Omental fat pad (tissue), 4 donors: Measurements from ENCODE around the gene GALNT5. TPM values are rescaled to one million over a fixed set of nuclear protein-coding genes. Genes with fewer than 3 reads are reported as not detected.
"Not testable (repeated sequence)": the region's sequence is repeated elsewhere in the genome, so short reads cannot be mapped to it uniquely, and the experiment has no call there.

Experiments
- ATAC-seq: fragments of 150-250 bp; one replicate; pipeline ENCODE4 v1.9.1; 2016; ENCODE audit warnings: mild to moderate bottlenecking, moderate library complexity; ENCODE audit not compliant: low FRiP score
- DNase-seq: peaks from one replicate; pipeline ENCODE4 v3.0.0-alpha.2; 2019; ENCODE audit warnings: low spot score
- CTCF ChIP-seq, 3 donors: fragments of 450-650 bp; IDR thresholded peaks; one replicate each; pipeline ENCODE4 v1.5.1; 2016 to 2017; ENCODE audit warnings: antibody characterized with exemption in 3 of 3, mild to moderate bottlenecking in 3 of 3, moderate library complexity in 2 of 3
- total RNA-seq, 4 donors: library from RNA; depleted of rRNA; stranded (reverse); fragments of >200 nt; gene quantifications; one replicate each; pipeline ENCODE4 v1.1.0, GENCODE V29; 2016

The GALNT5 gene
- total RNA-seq, 4 donors from 2014 or later = 0.06 to 0.16 (median 0.09) TPM; not detected in 1

- ATAC-seq = no peak
- no peak for TF ChIP-seq CTCF (IDR thresholded peaks at IDR 0.05)
- no peak for DNase-seq
These were observed 33.8 kb upstream of the GALNT5 start for GRCh38 chr2:157223624-157224205.

GRCh38 chr2:157224448-157224847 is 33.1 kb upstream of the GALNT5 start:
- DNase-seq, ATAC-seq: not testable (repeated sequence)

- ATAC-seq (no peak), DNase-seq (no peak)
- no peak for TF ChIP-seq CTCF (IDR thresholded peaks at IDR 0.05)
These were observed 29.9 kb upstream of the GALNT5 start for GRCh38 chr2:157227592-157227991.

GRCh38 chr2:157228946-157229345 is 28.6 kb upstream of the GALNT5 start:
- TF ChIP-seq CTCF (IDR thresholded peaks at IDR 0.05) = no peak
- DNase-seq (no peak), ATAC-seq (no peak)

GRCh38 chr2:157229572-157229971 is 27.9 kb upstream of the GALNT5 start:
- TF ChIP-seq CTCF (IDR thresholded peaks at IDR 0.05) = no peak
- DNase-seq = no peak
- ATAC-seq = no peak

- ATAC-seq = no peak
- no peak for TF ChIP-seq CTCF (IDR thresholded peaks at IDR 0.05)
- DNase-seq = no peak
These were observed 26.0 kb upstream of the GALNT5 start for GRCh38 chr2:157231476-157231875.

GRCh38 chr2:157233506-157233905 is 24.0 kb upstream of the GALNT5 start:
- TF ChIP-seq CTCF (IDR thresholded peaks at IDR 0.05) = no peak
- ATAC-seq (no peak), DNase-seq (no peak)
